IMR-90 (cell line): ENCODE measurements around the gene RAB3C. TPM values are rescaled to one million over a fixed set of nuclear protein-coding genes. Genes with fewer than 3 reads are reported as not detected.

Experiments used
- ATAC-seq: fragments of 200-7000 bp; cut with Tn5 transposase; 2 replicates; pipeline ENCODE4 v1.9.1; 2020; ENCODE audit warnings: low read depth, mild to moderate bottlenecking, moderate library complexity
- BruUV-seq: library from RNA; stranded (reverse); fragments of 400-500 nt; replicated peaks from 2 replicates; lab custom pipeline; 2021; lab: Mats Ljungman, UMichigan
- CTCF ChIA-PET: fragments of 300-600 bp; formaldehyde crosslinking; extraction: SDS; loops from one replicate; lab custom pipeline; 2021; ENCODE audit warnings: antibody characterized with exemption; lab: Yijun Ruan, JAX
- POLR2A ChIA-PET: fragments of 300-600 bp; sonication (Branson Sonifier 250); formaldehyde crosslinking; loops from one replicate; lab custom pipeline; 2022; ENCODE audit warnings: antibody characterized with exemption; ENCODE audit not compliant: unreplicated experiment; lab: Charles Lee
- DNase-seq: peaks from one replicate; pipeline ENCODE4 v3.0.0; 2013
- H2AFZ ChIP-seq: replicated peaks from 2 replicates; pipeline ENCODE3; 2013; ENCODE audit warnings: low read length, mild to moderate bottlenecking; ENCODE audit not compliant: poor library complexity
- H2AK5ac ChIP-seq: 2 replicates; pipeline ENCODE4 v1.6.1; 2013; ENCODE audit warnings: low read depth, low read length, inconsistent platforms
- H2AK9ac ChIP-seq: replicated peaks from 2 replicates; pipeline ENCODE3; 2013; ENCODE audit warnings: mild to moderate bottlenecking, low read depth, low read length, moderate library complexity; ENCODE audit not compliant: poor library complexity
- H2BK120ac ChIP-seq: 2 replicates; pipeline ENCODE4 v1.6.1; 2013; ENCODE audit warnings: low read depth, low read length, inconsistent platforms
- H2BK15ac ChIP-seq: 3 replicates; pipeline ENCODE4 v1.6.1; 2013; ENCODE audit warnings: low read depth, low read length, inconsistent platforms
- H2BK20ac ChIP-seq: 2 replicates; pipeline ENCODE4 v1.6.1; 2013; ENCODE audit warnings: low read depth, mild to moderate bottlenecking, inconsistent platforms, low read length, moderate library complexity
- H2BK5ac ChIP-seq: 2 replicates; pipeline ENCODE4 v1.6.1; 2013; ENCODE audit warnings: mild to moderate bottlenecking, low read depth, low read length, inconsistent platforms; ENCODE audit not compliant: poor library complexity, severe bottlenecking
- H3K14ac ChIP-seq: replicated peaks from 2 replicates; pipeline ENCODE4 v1.6.1; 2013; ENCODE audit warnings: low read depth, low read length, inconsistent platforms
- H3K18ac ChIP-seq: 2 replicates; pipeline ENCODE4 v1.6.1; 2013; ENCODE audit warnings: low read depth, low read length, control low read depth
- H3K23ac ChIP-seq: 2 replicates; pipeline ENCODE4 v1.6.1; 2013; ENCODE audit warnings: low read depth, low read length, inconsistent platforms
- H3K27ac ChIP-seq: 2 replicates; pipeline ENCODE4 v1.5.1; 2013; ENCODE audit warnings: mild to moderate bottlenecking, control low read depth, low read length; ENCODE audit not compliant: insufficient read depth
- H3K27me3 ChIP-seq: 2 replicates; pipeline ENCODE4 v1.6.1; 2013; ENCODE audit warnings: low read length; ENCODE audit not compliant: control insufficient read depth, insufficient read depth
- H3K36me3 ChIP-seq: 2 replicates; pipeline ENCODE4 v1.6.1; 2013; ENCODE audit warnings: low read length, mixed read lengths; ENCODE audit not compliant: control insufficient read depth, insufficient read depth
- H3K4ac ChIP-seq: 2 replicates; pipeline ENCODE4 v1.6.1; 2013; ENCODE audit warnings: low read depth, low read length, inconsistent platforms
- H3K4me1 ChIP-seq: 2 replicates; pipeline ENCODE4 v1.6.1; 2013; ENCODE audit warnings: low read length, mixed read lengths; ENCODE audit not compliant: control insufficient read depth, insufficient read depth
- H3K4me2 ChIP-seq: 2 replicates; pipeline ENCODE4 v1.6.1; 2013; ENCODE audit warnings: low read depth, mild to moderate bottlenecking, control low read depth, low read length, moderate library complexity
- H3K4me3 ChIP-seq: 2 replicates; pipeline ENCODE4 v1.5.1; 2013; ENCODE audit warnings: low read depth, mild to moderate bottlenecking, control low read depth, low read length, moderate library complexity; ENCODE audit not compliant: insufficient read depth
- H3K56ac ChIP-seq: 2 replicates; pipeline ENCODE4 v1.6.1; 2013; ENCODE audit warnings: low read length, inconsistent platforms; ENCODE audit not compliant: insufficient read depth; ENCODE audit errors: extremely low read depth
- H3K79me1 ChIP-seq, 2 experiments: 2 replicates each; pipeline ENCODE4 v1.6.1; 2013; ENCODE audit warnings: low read length in 2 of 2, inconsistent platforms in 1 of 2, low read depth in 1 of 2
- H3K9ac ChIP-seq: 2 replicates; pipeline ENCODE4 v1.6.1; 2013; ENCODE audit warnings: low read depth, low read length, control low read depth
- H3K9me1 ChIP-seq: 2 replicates; pipeline ENCODE4 v1.6.1; 2013; ENCODE audit warnings: low read length, inconsistent platforms; ENCODE audit not compliant: insufficient read depth
- H3K9me3 ChIP-seq: 2 replicates; pipeline ENCODE4 v1.6.1; 2013; ENCODE audit warnings: low read length; ENCODE audit not compliant: control insufficient read depth, insufficient read depth
- H4K20me1 ChIP-seq: 2 replicates; pipeline ENCODE4 v1.6.1; 2013; ENCODE audit warnings: low read length, inconsistent platforms; ENCODE audit not compliant: insufficient read depth
- H4K5ac ChIP-seq: 2 replicates; pipeline ENCODE4 v1.6.1; 2013; ENCODE audit warnings: mild to moderate bottlenecking, low read depth, low read length, control low read depth
- H4K8ac ChIP-seq, 2 experiments: 2 replicates each; pipeline ENCODE4 v1.6.1; 2013; ENCODE audit warnings: low read depth in 2 of 2, low read length in 2 of 2, control low read depth in 1 of 2, inconsistent platforms in 1 of 2
- H4K91ac ChIP-seq: 2 replicates; pipeline ENCODE4 v1.6.1; 2013; ENCODE audit warnings: low read depth, low read length, inconsistent platforms; ENCODE audit not compliant: insufficient read depth
- CEBPB ChIP-seq: IDR thresholded peaks from 2 replicates; pipeline ENCODE4 v1.6.1; 2012; ENCODE audit warnings: low read depth, low read length, improper control_type of control experiment
- MAFK ChIP-seq: IDR thresholded peaks from 2 replicates; pipeline ENCODE4 v1.6.1; 2012; ENCODE audit warnings: low read depth, low read length, improper control_type of control experiment
- WGBS, 2 experiments: methylation state at CpG; one replicate each; pipeline versions ENCODE4 v1.1.5 to v1.1.7; 2013; ENCODE audit warnings: missing lambda C conversion rate in 2 of 2; ENCODE audit not compliant: insufficient read length in 1 of 2; ENCODE audit errors: extremely low coverage in 2 of 2; 5-methylcytosine and 5-hydroxymethylcytosine counted together
- dilution Hi-C: fragments of 300-500 bp; cut with HindIII; formaldehyde crosslinking; loops from one replicate; pipeline ENCODE4 v1.14.3; 2018; ENCODE audit warnings: low sequenced_read_pairs; ENCODE audit not compliant: unreplicated experiment
- in situ Hi-C: fragments of 300-500 bp; cut with MboI; formaldehyde crosslinking; loops from 3 replicates; pipeline ENCODE4 v1.14.3; 2019; ENCODE audit warnings: low sequenced_read_pairs, inconsistent platforms, mixed read lengths
- intact Hi-C: fragments of 100-400 bp; cut with micrococcal nuclease; formaldehyde crosslinking; loops from 2 replicates; pipeline ENCODE4 v1.10.0; 2022
- polyA plus RNA-seq, 3 experiments: library from polyadenylated mRNA; depleted of rRNA; stranded (reverse); fragments of >200 nt; gene quantifications; 2 replicates each; pipeline ENCODE4 v1.2.3, GENCODE V29; 2012; ENCODE audit warnings: low replicate concordance in 1 of 3
- total RNA-seq: library from RNA; depleted of rRNA; stranded (reverse); fragments of >200 nt; gene quantifications from 2 replicates; pipeline ENCODE4 v1.2.3, GENCODE V29; 2012

The RAB3C gene
- total and polyA plus RNA-seq, 2 of the 4 experiments (the other 2 are of a cell fraction): not detected

- Histone ChIP-seq H3K27me3 (no peaks in the 10 kb centered on the region), H3K9me3 (no peaks in the 10 kb centered on the region; the same call in 1 of the 2 replicates), H2AK5ac (no peak overlapping the region), H2BK20ac (no peak overlapping the region), H3K27ac (no peak overlapping the region), H3K4me1 (no peaks in the 10 kb centered on the region), H2BK120ac (no peak overlapping the region), H4K20me1 (no peaks in the 10 kb centered on the region), H3K9me1 (no peaks in the 10 kb centered on the region), H3K9ac (no peak overlapping the region), H2BK15ac (no peak overlapping the region), H2AFZ (no peak overlapping the region), H3K79me1 (no peaks in the 10 kb centered on the region), H4K91ac (no peak overlapping the region), H3K36me3 (no peaks in the 10 kb centered on the region), H2BK5ac (no peak overlapping the region), H3K18ac (no peak overlapping the region), H3K4ac (no peak overlapping the region), H3K4me3 (no peak overlapping the region), H3K14ac (no peak overlapping the region), H2AK9ac (no peak overlapping the region), H3K56ac (no peak overlapping the region), H3K4me2 (no peak overlapping the region), H4K5ac (no peak overlapping the region), H3K23ac (no peak overlapping the region), H4K8ac (no peak overlapping the region)
- ATAC-seq (no peak), DNase-seq (no peak)
- intact Hi-C loops: no loop called here
- dilution Hi-C loops: no loop called here
- no CpG with 5 or more reads among the region's 1 CpG for WGBS, 2 experiments
- BruUV-seq: no TSS peak
- POLR2A ChIA-PET: no interaction called here
- CTCF ChIA-PET: no interaction called here
- TF ChIP-seq CEBPB: 0 out of 2 replicates have a peak, but pooled peaks have one; percentile 2
- TF ChIP-seq MAFK: no peak
- in situ Hi-C loops: no loop called here
These were observed 38.7 kb upstream of the RAB3C start for GRCh38 chr5:58544195-58544594.
